PC-9 (cell line): ENCODE measurements around the gene LRMDA.

ENCODE experiments used
- EZH2 ChIP-seq: fragments of 200-600 bp; sonication (generic); IDR thresholded peaks from 2 replicates; pipeline ENCODE4 v1.8.0; 2017; ENCODE audit warnings: antibody characterized with exemption, low read depth
- TF ChIP-seq, protein P1 (sequence below): fragments of 200-600 bp; sonication (generic); conservative IDR thresholded peaks from 2 replicates; pipeline ENCODE4 v1.6.1; 2017; ENCODE audit warnings: mixed run types, antibody characterized with exemption, mild to moderate bottlenecking, moderate library complexity

DNA sequence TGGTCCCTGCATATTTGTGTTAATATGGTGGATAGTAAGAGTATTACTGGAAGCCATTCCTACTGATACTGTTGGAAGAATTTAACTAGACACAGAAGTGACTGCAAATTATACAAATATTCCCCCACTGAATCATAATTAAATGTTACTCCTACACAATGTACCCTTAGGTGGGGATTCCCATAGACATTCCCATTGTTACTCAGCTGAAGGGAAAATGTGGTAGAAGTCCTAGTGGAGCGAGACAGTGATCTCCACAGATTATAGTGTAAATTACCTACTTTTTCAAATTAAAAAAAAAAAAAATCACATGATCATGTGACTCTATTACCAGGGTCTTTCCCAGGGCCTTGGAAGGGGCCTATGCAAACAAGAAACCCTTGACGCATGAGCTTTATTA is 611.8 kb downstream of the LRMDA start:
- TF ChIP-seq, protein P1, sequence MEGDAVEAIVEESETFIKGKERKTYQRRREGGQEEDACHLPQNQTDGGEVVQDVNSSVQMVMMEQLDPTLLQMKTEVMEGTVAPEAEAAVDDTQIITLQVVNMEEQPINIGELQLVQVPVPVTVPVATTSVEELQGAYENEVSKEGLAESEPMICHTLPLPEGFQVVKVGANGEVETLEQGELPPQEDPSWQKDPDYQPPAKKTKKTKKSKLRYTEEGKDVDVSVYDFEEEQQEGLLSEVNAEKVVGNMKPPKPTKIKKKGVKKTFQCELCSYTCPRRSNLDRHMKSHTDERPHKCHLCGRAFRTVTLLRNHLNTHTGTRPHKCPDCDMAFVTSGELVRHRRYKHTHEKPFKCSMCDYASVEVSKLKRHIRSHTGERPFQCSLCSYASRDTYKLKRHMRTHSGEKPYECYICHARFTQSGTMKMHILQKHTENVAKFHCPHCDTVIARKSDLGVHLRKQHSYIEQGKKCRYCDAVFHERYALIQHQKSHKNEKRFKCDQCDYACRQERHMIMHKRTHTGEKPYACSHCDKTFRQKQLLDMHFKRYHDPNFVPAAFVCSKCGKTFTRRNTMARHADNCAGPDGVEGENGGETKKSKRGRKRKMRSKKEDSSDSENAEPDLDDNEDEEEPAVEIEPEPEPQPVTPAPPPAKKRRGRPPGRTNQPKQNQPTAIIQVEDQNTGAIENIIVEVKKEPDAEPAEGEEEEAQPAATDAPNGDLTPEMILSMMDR: no peak
- TF ChIP-seq EZH2: no peak
